HG03064 (cell line): Measurements from ENCODE around the gene SIRT4.
"Not testable (repeated sequence)": the region's sequence is repeated elsewhere in the genome, so short reads cannot be mapped to it uniquely, and the experiment has no call there.

ENCODE experiments used
- ATAC-seq: cut with Tn5 transposase; IDR thresholded peaks from one replicate; pipeline ENCODE4 v1.9.1; 2021; ENCODE audit warnings: low read depth; ENCODE audit not compliant: unreplicated experiment

The SIRT4 gene

GRCh38 chr12:120332523-120332922 lies 30.4 kb downstream of the SIRT4 start:
- no peak for ATAC-seq

- not testable (repeated sequence) for ATAC-seq
Observed at GRCh38 chr12:120335447-120335846, 33.3 kb downstream of the SIRT4 start.

- ATAC-seq: not testable (repeated sequence)
Observed at GRCh38 chr12:120336392-120336791, 34.3 kb downstream of the SIRT4 start.

- no peak for ATAC-seq
Observed at GRCh38 chr12:120337730-120338129, 35.6 kb downstream of the SIRT4 start.

GRCh38 chr12:120339256-120339655 lies 37.1 kb downstream of the SIRT4 start:
- ATAC-seq: no peak

GRCh38 chr12:120342175-120343038 lies 40.3 kb downstream of the SIRT4 start:
- no peak for ATAC-seq

- ATAC-seq: no peak
Observed at GRCh38 chr12:120343039-120343537, 41.0 kb downstream of the SIRT4 start.

GRCh38 chr12:120343692-120344091 lies 41.6 kb downstream of the SIRT4 start:
- no peak for ATAC-seq

GRCh38 chr12:120346031-120346430 lies 43.9 kb downstream of the SIRT4 start:
- no peak for ATAC-seq

- no peak for ATAC-seq
Observed at GRCh38 chr12:120346681-120347080, 44.6 kb downstream of the SIRT4 start.

- no peak for ATAC-seq
Observed at GRCh38 chr12:120347766-120348165, 45.6 kb downstream of the SIRT4 start.

GRCh38 chr12:120350576-120351350 lies 48.6 kb downstream of the SIRT4 start:
- ATAC-seq: no peak

GRCh38 chr12:120352117-120352516 lies 50.0 kb downstream of the SIRT4 start:
- no peak for ATAC-seq

GRCh38 chr12:120353136-120353535 lies 51.0 kb downstream of the SIRT4 start:
- ATAC-seq: no peak

GRCh38 chr12:120353556-120354317 lies 51.6 kb downstream of the SIRT4 start:
- ATAC-seq: no peak

GRCh38 chr12:120356567-120357030 lies 54.5 kb downstream of the SIRT4 start:
- ATAC-seq: no peak

GRCh38 chr12:120357104-120357503 lies 55.0 kb downstream of the SIRT4 start:
- ATAC-seq: no peak

GRCh38 chr12:120358412-120359100 lies 56.4 kb downstream of the SIRT4 start:
- no peak for ATAC-seq

GRCh38 chr12:120359128-120359527 lies 57.0 kb downstream of the SIRT4 start:
- ATAC-seq: no peak
